ENCODE results near the gene ABTB2. TPM values are rescaled to one million over a fixed set of nuclear protein-coding genes. Genes with fewer than 3 reads are reported as not detected.
A peak's percentile ranks its signal among the peaks of the same experiment; 100 is the strongest.

The ABTB2 gene
- total RNA-seq, 2 experiments from 2014 or later = 1.2 TPM

DNA sequence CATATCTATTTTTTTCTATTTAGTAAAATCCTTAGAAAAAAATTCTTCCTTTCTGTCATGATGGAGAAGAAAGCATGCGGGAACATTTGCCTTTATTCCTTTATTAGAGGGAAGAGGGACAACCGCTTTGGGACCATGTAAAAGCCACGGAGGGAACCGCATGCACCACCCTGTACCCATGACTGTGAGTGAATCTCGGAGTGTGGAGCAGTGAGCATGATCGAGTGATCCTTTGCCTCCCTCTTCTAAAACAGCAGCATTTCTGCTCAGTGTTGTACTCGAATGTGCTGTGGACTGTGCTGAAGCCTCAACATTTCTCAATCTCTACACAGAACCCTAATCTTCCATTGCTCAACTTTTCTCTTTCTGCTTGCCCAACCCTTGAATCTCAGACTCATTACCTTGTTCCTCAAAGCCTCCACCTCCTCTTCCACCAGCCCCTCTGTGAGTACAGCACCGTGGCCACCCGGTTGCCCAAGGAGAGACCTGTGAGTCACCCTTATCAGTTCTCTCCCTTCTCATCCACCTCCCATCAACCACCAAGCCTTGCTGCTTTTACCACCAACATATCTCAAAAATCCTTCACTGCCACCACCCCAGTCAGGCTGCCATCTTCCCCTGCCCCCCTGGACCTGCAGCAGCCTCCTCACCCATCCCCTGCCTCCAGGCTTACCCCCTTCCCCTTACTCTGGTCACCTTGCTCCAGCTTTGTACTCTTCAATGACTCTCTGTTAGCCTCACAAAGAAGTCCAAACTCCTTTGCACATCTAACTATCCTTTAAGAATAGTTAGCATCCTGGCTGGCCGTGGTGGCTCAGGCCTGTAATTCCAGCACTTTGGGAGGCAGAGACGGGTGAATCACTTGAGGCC is 149.3 kb downstream of the ABTB2 start:
- Mint-ChIP-seq H3K4me3 (no peak overlapping the region), H3K36me3 (ENCODE audit: low read depth) (no peaks in the 10 kb centered on the region), H3K27me3 (peaks cover 5% of the 10 kb centered on the region), H3K4me1 (peaks cover 21% of the 10 kb centered on the region), H3K9me3 (ENCODE audit: low read depth) (no peaks in the 10 kb centered on the region), H3K27ac (peak overlapping the region; percentile 0)
- DNase-seq = peak; percentile 43
- ChIA-PET POLR2A (no interaction called here), CTCF (interaction anchor here (0.6 kb wide), 1 partner anchor 157 kb away, joined by 3 read pairs; no protein-coding TSS in a partner anchor)
- intact Hi-C loops (cut with DNase I, micrococcal nuclease) = no loop called here
- ATAC-seq = peak; percentile 77

DNA sequence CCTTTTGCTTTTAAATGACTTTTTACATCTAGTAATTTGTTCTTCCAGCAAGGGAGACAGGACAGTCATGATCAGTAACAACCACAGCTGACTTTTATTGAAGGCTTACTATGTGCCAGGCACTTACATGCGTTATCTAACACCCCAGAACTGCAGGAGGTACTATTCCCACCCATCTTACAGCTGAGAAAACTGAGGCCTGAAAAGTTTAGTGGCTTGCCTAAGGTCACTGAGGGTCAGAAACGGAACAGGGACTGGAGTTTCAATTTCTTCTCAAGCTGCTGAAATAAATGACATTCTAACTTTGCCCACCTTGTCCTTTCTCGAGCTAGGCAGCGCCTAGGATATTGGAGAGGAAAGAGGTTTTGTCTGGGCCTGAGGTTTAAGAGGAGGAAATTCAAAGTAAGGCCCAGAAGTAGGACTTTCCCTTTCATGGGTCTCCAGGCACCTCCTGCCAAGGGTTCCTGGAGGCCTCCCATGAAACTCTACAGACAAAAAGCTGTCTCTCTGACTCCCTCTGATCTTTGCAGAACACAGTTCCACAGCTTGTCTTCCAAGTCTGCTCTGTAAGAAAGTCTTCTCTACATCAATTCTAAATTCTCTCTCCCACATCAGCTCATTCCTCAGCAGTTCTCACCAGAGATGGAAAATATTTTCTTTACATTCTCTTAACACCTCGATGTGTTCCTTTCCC is 150.2 kb downstream of the ABTB2 start:
- no peak for ATAC-seq
- DNase-seq = no peak
- no peaks in the 10 kb centered on the region for H3K36me3 Mint-ChIP-seq (ENCODE audit: low read depth)
- no peak overlapping the region for H3K27ac Mint-ChIP-seq
- no peak overlapping the region for H3K4me3 Mint-ChIP-seq
- peaks cover 5% of the 10 kb centered on the region for H3K27me3 Mint-ChIP-seq
- CTCF ChIA-PET = interaction anchor here (0.6 to 1.4 kb wide), 3 partner anchors 17 to 158 kb away, joined by 3 to 4 read pairs (median 3); partner anchors contain the start of gene ABTB2
- no peaks in the 10 kb centered on the region for H3K9me3 Mint-ChIP-seq (ENCODE audit: low read depth)
- intact Hi-C loops (cut with DNase I, micrococcal nuclease) = no loop called here
- peaks cover 24% of the 10 kb centered on the region for H3K4me1 Mint-ChIP-seq
- POLR2A ChIA-PET = no interaction called here

DNA sequence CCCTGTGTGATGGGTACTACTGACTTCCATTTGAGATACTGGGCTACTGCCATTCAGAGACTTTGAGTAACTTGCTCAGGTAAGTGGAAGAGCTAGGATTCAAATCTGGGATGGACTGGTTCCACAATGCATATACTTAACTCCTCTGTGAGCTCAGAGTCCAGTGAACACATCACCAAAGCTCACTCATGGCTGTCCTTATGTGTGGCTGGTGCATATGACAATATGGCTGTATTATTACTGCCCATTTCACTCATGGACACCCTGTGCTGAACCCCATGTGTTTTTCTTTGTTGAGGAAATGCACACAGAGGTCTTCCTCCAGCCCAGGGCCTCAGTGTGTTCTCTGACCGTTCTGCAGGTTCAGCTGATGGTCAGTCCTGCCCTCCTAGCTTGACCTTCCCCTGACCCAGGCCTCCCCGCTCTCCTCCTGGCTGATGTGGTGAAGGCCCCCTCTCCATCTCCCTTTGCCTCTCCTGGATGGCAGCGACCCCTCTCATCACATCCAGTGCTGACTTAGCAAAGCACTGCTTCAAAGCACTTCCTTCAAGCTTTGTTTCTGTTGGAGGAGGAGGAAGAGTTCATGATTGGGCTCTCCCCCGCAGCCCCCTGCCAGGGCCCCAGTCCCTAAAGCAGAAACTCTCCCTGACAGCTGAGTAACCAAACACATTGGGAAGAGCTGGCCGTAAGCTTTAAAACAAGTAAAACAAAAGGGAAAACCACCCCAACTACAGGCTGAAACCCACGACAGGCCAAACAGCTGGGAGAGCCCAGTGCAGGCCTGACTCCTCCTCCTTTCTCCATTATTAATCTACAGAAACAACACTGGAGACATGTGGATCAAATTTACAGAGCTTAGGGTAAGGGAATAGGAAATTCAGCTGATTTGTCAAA is 151.2 kb downstream of the ABTB2 start:
- POLR2A ChIA-PET = no interaction called here
- no peaks in the 10 kb centered on the region for H3K9me3 Mint-ChIP-seq (ENCODE audit: low read depth)
- CTCF ChIA-PET = interaction anchor here (0.8 to 1.4 kb wide), 3 partner anchors 18 to 151 kb away, joined by 3 to 4 read pairs (median 3); partner anchors contain the start of gene ABTB2
- H3K4me1 Mint-ChIP-seq = peaks cover 27% of the 10 kb centered on the region
- peaks cover 3% of the 10 kb centered on the region for H3K36me3 Mint-ChIP-seq (ENCODE audit: low read depth)
- H3K27ac Mint-ChIP-seq = no peak overlapping the region
- H3K4me3 Mint-ChIP-seq = no peak overlapping the region
- intact Hi-C loops (cut with DNase I, micrococcal nuclease) = no loop called here
- ATAC-seq = no peak
- H3K27me3 Mint-ChIP-seq = peaks cover 5% of the 10 kb centered on the region
- no peak for DNase-seq

DNA sequence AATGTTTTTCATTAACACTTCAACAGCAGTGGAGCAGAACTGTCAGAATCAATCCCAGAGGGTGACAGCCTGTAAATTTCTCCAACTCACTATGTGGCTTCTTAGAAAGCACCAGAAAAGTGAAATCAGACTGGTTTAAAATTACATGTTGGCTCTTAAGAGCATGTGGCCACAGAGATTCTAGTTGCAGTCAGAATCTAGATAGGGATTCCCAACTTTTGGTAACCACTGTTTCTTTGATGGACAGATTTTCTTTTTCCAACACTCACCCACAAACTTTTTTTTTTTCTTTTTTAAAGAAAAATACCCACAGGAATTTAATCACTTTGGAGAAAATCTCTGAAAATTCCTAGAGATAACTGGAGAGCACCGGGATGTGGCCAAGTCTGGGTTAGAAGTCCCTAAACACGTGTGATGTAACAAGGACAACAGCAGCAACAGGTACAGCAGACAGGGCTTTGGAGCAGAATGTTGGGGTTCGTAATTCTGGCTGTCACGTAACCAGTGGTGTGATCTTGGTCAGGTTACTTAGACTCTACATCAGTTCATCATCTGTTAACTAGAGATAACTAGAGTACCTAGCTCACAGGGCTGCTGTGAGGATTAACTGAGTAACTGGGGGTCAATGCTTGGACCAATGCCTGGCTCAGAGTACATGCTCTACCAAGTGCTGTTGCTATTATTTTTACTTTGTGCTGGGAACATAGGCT is 152.3 kb downstream of the ABTB2 start:
- Mint-ChIP-seq H3K27me3 (peaks cover 5% of the 10 kb centered on the region), H3K9me3 (ENCODE audit: low read depth) (no peaks in the 10 kb centered on the region), H3K4me1 (peaks cover 27% of the 10 kb centered on the region), H3K36me3 (ENCODE audit: low read depth) (peaks cover 3% of the 10 kb centered on the region), H3K4me3 (no peak overlapping the region), H3K27ac (no peak overlapping the region)
- ATAC-seq (no peak), DNase-seq (no peak)
- CTCF ChIA-PET = interaction anchor here (0.6 kb wide), 1 partner anchor 31 kb away, joined by 3 read pairs; no protein-coding TSS in a partner anchor
- intact Hi-C loops (cut with DNase I, micrococcal nuclease) = no loop called here
- POLR2A ChIA-PET = no interaction called here

DNA sequence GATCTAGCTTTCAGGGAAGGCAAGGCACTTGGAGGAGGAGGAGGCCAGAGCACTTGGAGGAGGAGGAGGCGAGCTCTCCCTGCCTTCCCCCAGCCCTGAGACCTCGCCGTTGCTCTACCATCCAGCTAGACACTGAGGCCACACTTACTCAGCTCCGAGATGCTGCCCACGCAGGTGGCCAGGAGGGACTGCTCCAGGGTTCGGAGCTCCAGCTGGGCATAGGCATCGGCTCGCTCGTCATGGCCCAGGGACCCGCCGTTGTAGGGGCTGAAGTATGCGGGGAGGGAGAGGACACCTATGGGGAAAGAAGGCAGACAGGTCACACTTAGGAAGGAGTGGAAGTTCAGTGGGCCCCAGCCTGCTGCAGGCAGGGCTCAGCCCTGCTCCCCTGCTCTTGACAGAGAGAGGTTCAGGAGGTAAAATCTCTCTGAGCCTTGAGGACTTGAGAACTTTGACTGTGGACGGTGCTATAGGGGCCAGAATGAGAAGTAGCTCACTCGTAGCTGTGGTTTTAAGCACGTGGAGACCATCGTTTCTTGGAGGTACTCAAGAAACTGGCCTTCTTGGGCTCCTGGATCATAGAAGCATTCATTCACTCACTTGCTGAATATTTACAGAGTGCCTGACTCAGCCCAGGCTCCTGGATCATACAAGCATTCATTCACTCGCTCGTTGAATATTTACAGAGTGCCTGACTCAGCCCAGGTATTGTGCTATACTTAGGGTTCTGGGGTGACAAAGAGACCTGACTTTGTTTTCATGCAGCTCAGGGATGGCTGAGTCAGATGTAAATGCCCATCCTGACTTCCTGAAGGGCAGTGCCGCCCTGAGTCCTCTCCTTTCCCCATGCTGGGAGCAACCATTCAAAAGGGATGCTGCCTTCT is 153.2 kb downstream of the ABTB2 start:
- intact Hi-C loops (cut with DNase I, micrococcal nuclease) = no loop called here
- CTCF ChIA-PET = interaction anchor here (0.5 to 0.7 kb wide), 3 partner anchors 8 to 30 kb away, joined by 3 read pairs; no protein-coding TSS in a partner anchor
- no peak overlapping the region for H3K4me3 Mint-ChIP-seq
- ATAC-seq (peak; percentile 28), DNase-seq (no peak)
- H3K9me3 Mint-ChIP-seq (ENCODE audit: low read depth) = no peaks in the 10 kb centered on the region
- peaks cover 3% of the 10 kb centered on the region for H3K36me3 Mint-ChIP-seq (ENCODE audit: low read depth)
- peaks cover 2% of the 10 kb centered on the region for H3K27me3 Mint-ChIP-seq
- POLR2A ChIA-PET = no interaction called here
- no peak overlapping the region for H3K27ac Mint-ChIP-seq
- peaks cover 27% of the 10 kb centered on the region for H3K4me1 Mint-ChIP-seq

DNA sequence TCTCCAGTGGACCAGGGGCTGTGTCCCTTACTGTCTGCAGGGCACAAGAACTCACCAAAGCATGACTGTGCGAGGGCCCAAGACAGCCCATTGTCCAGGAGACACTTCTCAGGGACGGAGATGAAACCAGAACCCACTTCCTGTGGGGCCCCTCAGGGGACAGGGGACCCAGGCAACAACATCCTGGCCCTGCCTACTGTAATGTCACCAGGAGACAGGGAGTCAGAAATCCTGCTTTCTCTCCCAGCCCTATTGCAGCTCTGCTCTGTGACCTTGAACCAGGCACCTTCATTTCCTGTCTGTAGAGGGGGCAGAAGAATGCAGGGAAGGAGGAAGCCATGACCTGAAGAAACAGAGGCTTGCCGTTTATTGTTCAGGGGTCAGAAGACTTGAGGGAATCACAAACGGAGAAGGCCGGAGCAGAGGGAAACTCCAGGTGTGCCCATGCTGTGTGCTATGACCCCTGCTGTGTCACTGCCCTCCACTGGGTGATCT is 154.4 kb downstream of the ABTB2 start:
- ATAC-seq (peak; percentile 37), DNase-seq (no peak)
- CTCF ChIA-PET = interaction anchor here (0.7 to 1.3 kb wide), 2 partner anchors 9 to 265 kb away, joined by 3 to 5 read pairs; no protein-coding TSS in a partner anchor
- no peaks in the 10 kb centered on the region for H3K9me3 Mint-ChIP-seq (ENCODE audit: low read depth)
- POLR2A ChIA-PET = no interaction called here
- H3K4me1 Mint-ChIP-seq = peaks cover 31% of the 10 kb centered on the region
- no peak overlapping the region for H3K4me3 Mint-ChIP-seq
- peak overlapping the region; percentile 8 for H3K27ac Mint-ChIP-seq
- peaks cover 3% of the 10 kb centered on the region for H3K36me3 Mint-ChIP-seq (ENCODE audit: low read depth)
- intact Hi-C loops (cut with DNase I, micrococcal nuclease) = no loop called here
- H3K27me3 Mint-ChIP-seq = peaks cover 2% of the 10 kb centered on the region

DNA sequence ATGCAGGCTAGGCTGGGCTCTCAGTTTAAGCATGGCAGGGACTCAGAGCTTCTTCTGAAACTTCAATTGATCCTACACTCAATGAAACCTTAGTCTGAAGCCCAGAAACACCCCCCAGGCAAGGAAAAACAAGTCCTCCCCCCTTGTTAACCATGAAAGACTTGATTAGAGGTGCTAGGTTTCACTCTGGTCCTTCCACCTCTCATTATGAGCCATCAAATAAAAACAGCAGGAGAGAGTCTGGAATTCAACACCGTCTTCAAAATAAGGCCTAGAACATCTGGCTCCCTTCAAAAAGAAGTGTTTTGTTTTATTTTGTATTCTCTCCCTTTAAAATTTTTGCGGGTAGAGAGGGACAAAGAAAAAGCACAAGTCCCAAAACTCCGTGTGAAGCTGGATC is 156.7 kb downstream of the ABTB2 start:
- ChIA-PET POLR2A (no interaction called here), CTCF (interaction anchor here (0.6 kb wide), 1 partner anchor 140 kb away, joined by 3 read pairs; no protein-coding TSS in a partner anchor)
- Mint-ChIP-seq H3K27me3 (no peaks in the 10 kb centered on the region), H3K9me3 (ENCODE audit: low read depth) (no peaks in the 10 kb centered on the region), H3K36me3 (ENCODE audit: low read depth) (peaks cover 3% of the 10 kb centered on the region), H3K27ac (no peak overlapping the region), H3K4me1 (peaks cover 21% of the 10 kb centered on the region), H3K4me3 (no peak overlapping the region)
- DNase-seq (no peak), ATAC-seq (no peak)
- intact Hi-C loops (cut with DNase I, micrococcal nuclease) = no loop called here

DNA sequence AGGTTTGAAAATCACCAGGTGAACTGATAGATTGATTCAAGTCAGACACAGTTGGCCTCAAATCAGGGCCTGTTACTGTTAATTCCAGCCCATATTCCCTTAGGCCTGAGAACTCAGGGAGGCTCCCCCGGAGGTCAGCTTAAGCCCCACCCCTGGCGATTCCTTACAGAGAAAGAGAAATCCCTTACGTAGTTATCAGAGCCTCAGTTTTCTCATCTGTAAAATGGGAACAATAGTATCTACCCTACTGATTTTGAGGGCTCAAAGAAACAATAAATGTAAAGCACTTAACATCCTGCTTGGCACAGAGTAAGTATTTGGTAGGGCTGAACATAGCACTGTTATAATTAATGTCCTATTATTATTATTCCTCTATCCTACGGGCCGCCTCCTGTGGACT is 158.3 kb downstream of the ABTB2 start:
- Mint-ChIP-seq H3K27ac (no peak overlapping the region), H3K27me3 (no peaks in the 10 kb centered on the region), H3K4me1 (peaks cover 21% of the 10 kb centered on the region), H3K36me3 (ENCODE audit: low read depth) (peaks cover 3% of the 10 kb centered on the region), H3K4me3 (no peak overlapping the region), H3K9me3 (ENCODE audit: low read depth) (no peaks in the 10 kb centered on the region)
- intact Hi-C loops (cut with DNase I, micrococcal nuclease) = no loop called here
- ChIA-PET POLR2A (no interaction called here), CTCF (no interaction called here)
- DNase-seq = no peak
- ATAC-seq = no peak

DNA sequence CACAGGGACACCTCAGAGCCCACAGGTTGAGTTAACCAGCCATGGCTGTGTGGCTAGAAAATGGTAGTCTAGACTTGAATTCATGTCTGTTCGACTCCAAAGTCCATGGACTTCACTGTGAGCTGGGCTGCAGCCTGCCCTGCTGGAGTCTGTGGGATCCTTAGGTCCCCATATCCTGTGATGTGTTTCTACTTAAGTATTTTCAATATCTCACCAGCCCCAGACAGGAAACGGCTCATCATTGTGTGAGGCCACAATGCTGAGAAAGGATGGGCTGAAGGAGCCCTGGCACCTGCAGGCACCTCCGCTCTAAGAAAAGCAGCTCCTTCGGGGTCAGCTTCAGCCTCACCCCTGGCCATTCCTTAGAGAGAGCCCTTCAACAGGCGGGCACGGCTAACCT is 159.3 kb downstream of the ABTB2 start:
- H3K4me3 Mint-ChIP-seq = no peak overlapping the region
- ATAC-seq (peak; percentile 58), DNase-seq (no peak)
- peaks cover 3% of the 10 kb centered on the region for H3K36me3 Mint-ChIP-seq (ENCODE audit: low read depth)
- no peaks in the 10 kb centered on the region for H3K9me3 Mint-ChIP-seq (ENCODE audit: low read depth)
- H3K4me1 Mint-ChIP-seq = peaks cover 19% of the 10 kb centered on the region
- H3K27me3 Mint-ChIP-seq = no peaks in the 10 kb centered on the region
- ChIA-PET CTCF (interaction anchor here (0.6 to 0.7 kb wide), 2 partner anchors 170 to 204 kb away, joined by 3 read pairs; no protein-coding TSS in a partner anchor), POLR2A (no interaction called here)
- H3K27ac Mint-ChIP-seq = no peak overlapping the region
- intact Hi-C loops (cut with DNase I, micrococcal nuclease) = no loop called here

DNA sequence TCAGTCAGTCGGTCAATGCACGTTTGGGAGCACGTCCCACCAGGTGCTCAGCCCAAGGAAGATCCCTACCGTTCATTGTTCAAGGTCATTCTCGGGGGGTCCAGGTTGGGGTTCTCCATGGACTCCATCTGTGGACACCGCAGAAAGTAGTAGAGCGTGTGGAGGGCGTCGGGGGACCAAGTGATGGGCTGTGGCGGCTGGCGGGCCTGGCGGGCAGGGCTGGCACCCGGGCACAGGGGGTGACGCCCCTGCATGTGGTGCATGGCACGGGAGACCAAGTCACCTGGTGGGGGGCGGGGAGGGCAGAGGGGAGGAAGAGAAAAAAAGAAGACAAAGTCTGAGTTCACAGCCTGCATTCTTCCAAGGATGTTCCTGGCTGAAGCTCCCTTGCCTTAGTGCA is 160.6 kb downstream of the ABTB2 start:
- peaks cover 17% of the 10 kb centered on the region for H3K4me1 Mint-ChIP-seq
- intact Hi-C loops (cut with DNase I, micrococcal nuclease) = no loop called here
- POLR2A ChIA-PET = no interaction called here
- H3K36me3 Mint-ChIP-seq (ENCODE audit: low read depth) = peaks cover 3% of the 10 kb centered on the region
- H3K4me3 Mint-ChIP-seq = no peak overlapping the region
- no peaks in the 10 kb centered on the region for H3K9me3 Mint-ChIP-seq (ENCODE audit: low read depth)
- CTCF ChIA-PET = no interaction called here
- no peak overlapping the region for H3K27ac Mint-ChIP-seq
- ATAC-seq (no peak), DNase-seq (no peak)
- no peaks in the 10 kb centered on the region for H3K27me3 Mint-ChIP-seq
